HG03521 (cell line): ENCODE results near the gene IQCN.
"Not testable (repeated sequence)": the region's sequence is repeated elsewhere in the genome, so short reads cannot be mapped to it uniquely, and the experiment has no call there.

Experiments used
- ATAC-seq: cut with Tn5 transposase; IDR thresholded peaks from one replicate; pipeline ENCODE4 v1.9.1; 2021; ENCODE audit warnings: mild to moderate bottlenecking, moderate library complexity; ENCODE audit not compliant: unreplicated experiment

The IQCN gene

DNA sequence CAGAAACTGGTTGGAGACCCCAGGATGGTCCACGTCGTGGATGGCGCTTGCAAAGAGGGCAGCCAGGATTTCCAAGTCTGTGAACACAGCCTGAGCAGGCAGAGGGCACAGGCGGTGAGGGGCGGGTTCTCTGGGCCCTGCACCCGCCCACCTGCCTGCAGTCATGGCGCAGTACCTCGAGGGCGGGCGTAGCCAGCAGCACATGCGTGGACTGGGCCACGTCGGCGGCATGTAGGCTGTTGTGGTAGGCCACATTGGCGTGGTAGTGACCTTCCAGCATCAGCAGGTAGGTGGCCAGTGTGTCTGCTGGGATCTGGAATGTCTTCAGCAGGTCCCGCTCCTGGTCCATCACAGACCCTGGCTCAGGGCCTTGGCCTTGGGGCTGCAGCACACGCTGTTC is 56.1 kb downstream of the IQCN start:
- ATAC-seq = no peak

DNA sequence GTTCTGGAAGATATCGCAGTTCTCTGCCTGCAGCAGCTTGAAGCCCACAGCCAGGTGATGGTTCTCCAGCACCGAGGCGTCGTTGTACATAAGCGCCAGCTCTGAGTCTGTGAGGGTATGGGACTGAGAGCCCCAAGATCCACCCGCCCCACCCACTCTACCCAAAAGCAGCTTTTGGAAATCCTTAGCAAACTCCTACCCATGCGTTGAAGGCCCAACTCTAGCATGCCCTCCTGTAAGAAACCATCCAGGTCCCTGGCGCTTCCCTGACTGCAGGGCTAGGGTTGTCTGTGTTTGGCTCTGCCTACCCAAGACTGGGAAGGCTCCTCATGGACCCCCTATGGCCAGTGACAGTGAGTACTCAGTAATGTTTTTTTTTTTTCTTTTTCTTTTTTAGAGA is 57.5 kb downstream of the IQCN start:
- no peak for ATAC-seq

DNA sequence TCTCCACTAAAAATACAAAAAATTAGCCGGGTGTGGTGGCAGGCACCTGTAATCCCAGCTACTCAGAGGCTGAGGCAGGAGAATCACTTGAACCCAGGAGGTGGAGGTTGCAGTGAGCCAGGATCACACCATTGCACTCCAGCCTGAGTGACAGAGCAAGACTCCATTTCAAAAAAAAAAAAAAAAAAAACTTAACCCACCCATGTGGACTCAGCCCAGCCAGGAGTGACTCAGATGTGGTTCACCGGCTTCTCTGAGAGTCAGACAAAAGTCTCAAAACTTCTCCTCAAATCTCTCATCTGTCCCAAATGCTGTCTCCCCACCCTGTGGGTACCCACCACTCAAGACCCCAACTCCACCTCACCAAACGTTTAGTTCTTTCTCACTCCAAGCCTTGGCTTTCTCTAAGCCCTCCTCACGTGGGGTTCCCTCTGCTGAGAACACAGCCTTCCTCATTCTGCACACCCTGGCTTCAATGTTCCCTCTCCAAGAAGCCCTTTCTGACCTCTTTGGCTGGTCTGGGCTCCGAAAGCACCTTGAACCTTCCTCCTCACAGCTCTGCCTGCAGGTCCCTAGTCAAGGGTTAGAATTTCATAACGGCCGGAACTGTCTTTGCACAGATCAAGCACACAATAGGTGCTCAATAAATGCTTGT is 59.3 kb downstream of the IQCN start:
- no peak for ATAC-seq

DNA sequence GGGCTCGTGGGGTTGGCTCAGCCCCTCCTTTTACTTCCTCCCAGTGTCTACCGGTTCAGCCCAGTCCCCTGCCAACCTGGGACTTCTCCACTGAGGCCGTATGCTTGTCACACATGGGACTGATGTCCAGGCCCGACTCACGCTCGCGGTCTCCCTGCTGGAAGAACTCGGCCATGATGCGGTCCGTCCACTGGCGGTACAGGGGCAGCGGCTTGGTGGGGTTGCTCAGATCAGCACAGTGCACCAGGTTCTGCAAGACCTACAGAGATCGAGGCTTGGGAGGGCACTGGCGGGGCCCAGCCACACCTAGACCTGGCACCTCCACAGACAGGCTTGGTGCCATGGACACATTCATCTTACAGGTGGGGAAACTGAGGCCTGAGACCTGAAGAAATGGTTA is 62.6 kb downstream of the IQCN start:
- no peak for ATAC-seq

DNA sequence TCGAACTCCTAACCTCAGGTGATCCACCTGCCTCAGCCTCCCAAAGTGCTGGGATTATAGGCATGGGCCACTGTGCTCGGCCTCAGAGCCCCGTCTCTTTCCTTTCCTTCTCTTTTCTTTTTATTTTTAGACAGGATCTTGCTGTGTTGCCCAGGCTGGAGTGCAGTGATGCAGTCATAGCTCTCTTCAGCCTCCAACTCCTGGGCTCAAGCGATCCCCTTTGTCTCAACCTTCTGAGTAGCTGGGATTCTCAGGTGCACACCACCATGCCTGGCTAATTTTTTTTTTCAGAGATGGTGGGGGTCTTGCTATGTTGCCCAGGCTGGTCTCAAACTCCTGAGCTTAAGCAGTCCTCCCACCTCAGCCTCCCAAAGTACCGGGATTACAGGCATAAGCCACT is 64.3 kb downstream of the IQCN start:
- ATAC-seq = not testable (repeated sequence)

DNA sequence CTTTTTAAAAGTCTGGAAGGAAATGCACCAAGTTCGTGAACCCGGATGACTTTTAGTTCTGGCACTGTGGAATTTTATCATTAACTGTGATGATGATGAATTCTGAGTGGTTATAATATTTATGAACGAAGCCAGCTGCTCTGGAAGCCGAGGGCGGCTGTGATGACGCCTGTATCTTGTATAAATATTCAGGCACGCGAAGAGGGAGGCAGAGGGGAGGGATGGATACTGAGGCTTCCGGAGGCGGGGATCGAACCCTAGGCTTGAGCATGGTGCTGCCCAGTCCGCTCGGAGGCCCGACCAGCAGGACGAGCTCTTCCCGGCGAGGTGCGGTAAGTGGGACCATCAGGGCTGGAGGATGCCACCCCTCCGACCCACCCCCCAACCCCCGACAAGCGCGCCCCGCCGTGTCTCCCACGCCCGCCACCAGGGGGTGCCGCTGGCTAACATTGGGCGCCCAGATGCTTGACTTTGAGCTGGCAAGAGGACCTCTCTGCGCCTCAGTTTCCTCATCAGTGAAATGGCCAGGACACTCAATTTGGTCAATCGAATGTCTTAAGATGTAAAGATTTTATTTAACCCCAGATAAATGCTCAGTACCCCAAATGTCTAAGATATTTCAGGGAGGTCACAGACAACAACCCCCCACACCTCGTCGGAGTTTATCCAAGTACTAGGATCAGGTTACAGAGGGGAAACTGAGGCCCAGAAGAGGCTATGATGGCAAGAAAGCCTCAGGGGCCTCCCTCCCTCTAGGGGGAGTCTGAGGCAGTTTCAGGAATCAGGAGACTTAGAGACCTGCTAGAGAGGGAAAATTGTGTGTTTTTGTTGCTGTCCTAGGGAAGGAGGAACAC is 65.9 kb downstream of the IQCN start:
- ATAC-seq = no peak
